Measurements from ENCODE around the gene GGACT.

DNA sequence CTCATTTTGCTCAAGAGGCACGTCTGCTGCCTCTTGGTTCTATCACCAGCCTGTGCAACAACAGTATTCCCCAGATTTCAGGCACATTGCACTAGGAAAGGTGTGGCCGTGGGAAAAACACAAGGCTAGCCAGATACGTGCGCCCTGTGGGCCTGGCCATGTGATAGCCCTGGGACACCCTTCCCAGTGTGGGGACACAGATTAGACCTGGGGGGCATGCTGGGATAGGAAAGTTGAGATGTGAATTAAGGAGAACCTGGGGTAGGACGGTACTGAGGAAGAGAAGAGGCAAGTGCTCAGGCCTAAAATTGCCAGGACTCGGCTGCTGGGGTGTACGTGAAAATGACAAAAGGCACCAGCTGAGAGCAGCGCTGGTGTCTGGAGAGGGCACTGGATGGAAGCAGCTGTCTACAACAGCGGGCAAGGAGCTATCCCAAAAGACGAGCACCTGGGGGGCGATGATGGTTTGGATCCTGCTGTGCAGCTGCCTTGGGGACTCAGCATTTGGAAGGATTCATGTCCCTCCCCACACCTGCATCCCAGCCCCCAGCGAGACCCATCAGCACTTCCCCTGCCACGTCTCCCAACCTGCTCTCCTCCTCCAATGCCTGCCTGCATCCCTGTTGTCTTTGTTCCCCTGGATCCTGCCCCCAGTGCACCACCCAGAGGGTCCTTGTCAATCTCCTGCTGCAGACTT, 54.3 kb downstream of the GGACT start:
- TF ChIP-seq, protein P1, sequence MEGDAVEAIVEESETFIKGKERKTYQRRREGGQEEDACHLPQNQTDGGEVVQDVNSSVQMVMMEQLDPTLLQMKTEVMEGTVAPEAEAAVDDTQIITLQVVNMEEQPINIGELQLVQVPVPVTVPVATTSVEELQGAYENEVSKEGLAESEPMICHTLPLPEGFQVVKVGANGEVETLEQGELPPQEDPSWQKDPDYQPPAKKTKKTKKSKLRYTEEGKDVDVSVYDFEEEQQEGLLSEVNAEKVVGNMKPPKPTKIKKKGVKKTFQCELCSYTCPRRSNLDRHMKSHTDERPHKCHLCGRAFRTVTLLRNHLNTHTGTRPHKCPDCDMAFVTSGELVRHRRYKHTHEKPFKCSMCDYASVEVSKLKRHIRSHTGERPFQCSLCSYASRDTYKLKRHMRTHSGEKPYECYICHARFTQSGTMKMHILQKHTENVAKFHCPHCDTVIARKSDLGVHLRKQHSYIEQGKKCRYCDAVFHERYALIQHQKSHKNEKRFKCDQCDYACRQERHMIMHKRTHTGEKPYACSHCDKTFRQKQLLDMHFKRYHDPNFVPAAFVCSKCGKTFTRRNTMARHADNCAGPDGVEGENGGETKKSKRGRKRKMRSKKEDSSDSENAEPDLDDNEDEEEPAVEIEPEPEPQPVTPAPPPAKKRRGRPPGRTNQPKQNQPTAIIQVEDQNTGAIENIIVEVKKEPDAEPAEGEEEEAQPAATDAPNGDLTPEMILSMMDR (IDR thresholded peaks at IDR 0.05), result no peak
- TF ChIP-seq EP300 (IDR thresholded peaks at IDR 0.05) (no peak), POLR2A (IDR thresholded peaks at IDR 0.05) (no peak), POLR2AphosphoS5 (IDR thresholded peaks at IDR 0.05) (no peak)
